ENCODE results near the gene CD69.

The CD69 gene

GRCh38 chr12:9796346-9796745 is 35.6 kb upstream of the CD69 start:
- TF ChIP-seq REST (IDR thresholded peaks at IDR 0.05; ENCODE audit: insufficient read depth in 1 of 2, low read depth in 2 of 2, low read length in 2 of 2): no peak
- no peak for TF ChIP-seq FOXP2 (optimal IDR thresholded peaks at IDR 0.05; ENCODE audit: borderline replicate concordance, extremely low read depth, extremely low read length, insufficient read depth)
- TF ChIP-seq POLR2AphosphoS5 (IDR thresholded peaks at IDR 0.05; ENCODE audit: low read depth, low read length): no peak
- no peak for TF ChIP-seq SIN3A (IDR thresholded peaks at IDR 0.05; ENCODE audit: borderline replicate concordance, insufficient read depth, low read length)
- no peak for TF ChIP-seq TAF1 (IDR thresholded peaks at IDR 0.05; ENCODE audit: borderline replicate concordance, insufficient read depth, low read length)

GRCh38 chr12:9795945-9796344 is 35.2 kb upstream of the CD69 start:
- TF ChIP-seq TAF1 (IDR thresholded peaks at IDR 0.05; ENCODE audit: borderline replicate concordance, insufficient read depth, low read length): no peak
- no peak for TF ChIP-seq REST (IDR thresholded peaks at IDR 0.05; ENCODE audit: insufficient read depth in 1 of 2, low read depth in 2 of 2, low read length in 2 of 2)
- no peak for TF ChIP-seq SIN3A (IDR thresholded peaks at IDR 0.05; ENCODE audit: borderline replicate concordance, insufficient read depth, low read length)
- TF ChIP-seq FOXP2 (optimal IDR thresholded peaks at IDR 0.05; ENCODE audit: borderline replicate concordance, extremely low read depth, extremely low read length, insufficient read depth): no peak
- no peak for TF ChIP-seq POLR2AphosphoS5 (IDR thresholded peaks at IDR 0.05; ENCODE audit: low read depth, low read length)

- TF ChIP-seq REST (IDR thresholded peaks at IDR 0.05; ENCODE audit: insufficient read depth in 1 of 2, low read depth in 2 of 2, low read length in 2 of 2) (no peak), TAF1 (IDR thresholded peaks at IDR 0.05; ENCODE audit: borderline replicate concordance, insufficient read depth, low read length) (no peak), SIN3A (IDR thresholded peaks at IDR 0.05; ENCODE audit: borderline replicate concordance, insufficient read depth, low read length) (no peak), FOXP2 (optimal IDR thresholded peaks at IDR 0.05; ENCODE audit: borderline replicate concordance, extremely low read depth, extremely low read length, insufficient read depth) (no peak)
Measured at GRCh38 chr12:9794484-9795093, 33.9 kb upstream of the CD69 start.

GRCh38 chr12:9793779-9794395 is 33.2 kb upstream of the CD69 start:
- TF ChIP-seq REST (IDR thresholded peaks at IDR 0.05; ENCODE audit: insufficient read depth in 1 of 2, low read depth in 2 of 2, low read length in 2 of 2): no peak
- TF ChIP-seq FOXP2 (optimal IDR thresholded peaks at IDR 0.05; ENCODE audit: borderline replicate concordance, extremely low read depth, extremely low read length, insufficient read depth): no peak
- no peak for TF ChIP-seq SIN3A (IDR thresholded peaks at IDR 0.05; ENCODE audit: borderline replicate concordance, insufficient read depth, low read length)
- no peak for TF ChIP-seq TAF1 (IDR thresholded peaks at IDR 0.05; ENCODE audit: borderline replicate concordance, insufficient read depth, low read length)
